Measurements from ENCODE around the gene OPCML.

Gene OPCML

GRCh38 chr11:133354069-133354468 lies 178.2 kb downstream of the OPCML start:
- DNase-seq, result no peak

GRCh38 chr11:133350045-133350444 lies 182.3 kb downstream of the OPCML start:
- DNase-seq, result no peak

DNA sequence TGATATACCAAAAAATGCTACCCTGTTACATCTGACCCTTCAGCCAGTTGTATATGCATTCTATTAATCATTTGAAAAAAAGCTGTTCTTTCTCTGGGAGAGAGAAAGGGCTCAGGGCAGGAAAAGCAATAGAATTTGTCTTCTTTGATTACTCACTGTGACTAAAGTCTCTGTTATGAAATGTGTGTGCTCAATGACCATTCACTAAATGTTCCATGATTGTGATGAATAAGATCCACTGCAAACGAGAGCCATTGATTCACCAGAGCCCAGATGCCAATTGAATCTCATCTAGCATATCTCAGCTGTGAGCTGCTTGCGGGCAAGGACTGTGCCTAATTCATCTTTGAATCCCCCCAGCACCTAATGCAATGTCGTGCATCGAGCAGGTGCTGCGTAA lies 184.3 kb downstream of the OPCML start:
- DNase-seq, result no peak

DNA sequence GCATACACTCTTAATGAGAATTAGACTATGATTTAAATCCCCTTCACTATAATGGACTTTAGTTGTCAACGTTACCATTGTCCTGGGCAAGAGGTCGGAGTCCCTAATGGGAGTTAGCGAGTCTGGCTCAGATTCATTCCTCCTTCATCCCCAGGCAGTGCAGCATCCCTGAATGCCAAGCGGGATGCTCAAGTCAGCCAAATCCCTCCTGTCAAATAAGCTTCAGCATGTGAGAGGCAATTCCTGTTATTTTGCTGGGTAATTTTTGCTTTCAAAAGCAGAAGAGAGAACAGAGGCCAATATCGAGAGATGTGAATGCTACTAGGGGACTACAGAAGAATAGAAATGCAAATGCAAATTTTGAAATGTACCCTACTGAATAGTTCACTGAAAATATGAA lies 186.2 kb downstream of the OPCML start:
- DNase-seq, result no peak

DNA sequence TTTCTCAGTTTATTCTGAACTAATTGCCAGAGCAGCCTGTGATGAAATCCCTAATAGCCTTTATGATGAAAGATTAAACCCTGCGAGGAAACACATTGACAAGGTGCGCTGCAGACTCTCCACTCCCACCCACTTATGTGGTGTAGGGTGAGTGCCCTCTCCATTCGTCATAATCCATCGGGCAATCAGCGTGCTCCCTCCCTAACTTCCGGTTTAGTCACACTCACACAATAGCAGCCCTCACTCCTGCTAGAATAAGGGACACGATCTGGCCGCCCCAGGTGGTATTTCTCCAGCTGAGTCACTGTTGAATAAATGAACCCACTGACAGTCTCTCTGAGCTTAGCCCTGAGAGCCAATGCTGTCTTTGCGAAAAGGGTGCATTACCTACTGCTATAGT lies 188.3 kb downstream of the OPCML start:
- no peak for DNase-seq

GRCh38 chr11:133339495-133340140 lies 192.7 kb downstream of the OPCML start:
- no peak for DNase-seq

GRCh38 chr11:133338588-133338987 lies 193.7 kb downstream of the OPCML start:
- DNase-seq, result no peak

GRCh38 chr11:133337951-133338418 lies 194.3 kb downstream of the OPCML start:
- DNase-seq, result no peak

GRCh38 chr11:133337193-133337592 lies 195.1 kb downstream of the OPCML start:
- DNase-seq, result no peak

- DNase-seq, result no peak
Observed at GRCh38 chr11:133331031-133331430, 201.3 kb downstream of the OPCML start.

GRCh38 chr11:133326849-133327248 lies 205.5 kb downstream of the OPCML start:
- DNase-seq, result no peak

DNA sequence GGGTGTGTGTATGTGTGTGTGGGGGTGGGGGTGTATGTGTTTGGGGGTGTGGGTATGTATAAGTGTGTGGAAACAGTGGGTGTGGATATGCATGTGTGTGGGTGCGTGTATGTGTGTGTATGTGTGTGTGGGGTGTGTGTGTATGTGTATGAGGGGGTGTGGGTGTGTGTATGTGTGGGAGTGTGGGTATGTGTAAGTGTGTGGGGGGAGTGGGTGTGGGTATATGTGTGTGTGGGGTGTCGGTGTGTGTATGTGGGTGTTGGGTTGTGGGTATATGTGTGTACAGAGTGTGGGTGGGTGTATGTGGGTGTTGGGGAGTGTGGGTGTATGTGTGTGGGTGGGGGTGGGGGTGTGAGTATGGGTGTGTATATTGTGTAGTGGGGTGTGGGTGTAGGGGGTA lies 206.0 kb downstream of the OPCML start:
- DNase-seq, result no peak

DNA sequence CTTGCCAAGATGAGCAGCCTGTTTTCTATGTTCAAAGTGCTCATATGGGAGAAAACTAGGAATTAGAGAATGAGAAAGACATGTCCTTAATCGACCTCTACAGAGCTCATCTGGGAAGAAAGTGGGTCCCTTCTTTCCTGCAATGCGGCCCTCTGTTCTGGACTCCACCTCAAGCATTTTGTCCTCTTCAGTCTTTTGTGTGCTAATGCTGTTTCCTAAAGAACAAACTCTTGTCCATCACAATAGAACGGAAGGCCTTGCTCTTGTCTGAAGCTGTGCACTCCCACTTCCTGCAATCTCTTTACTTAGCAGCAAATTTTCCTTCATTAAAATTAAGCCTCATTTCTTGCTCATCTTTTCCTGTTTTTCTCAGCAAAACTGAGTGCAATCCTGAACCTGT lies 206.6 kb downstream of the OPCML start:
- no peak for DNase-seq

- DNase-seq, result no peak
Observed at GRCh38 chr11:133323354-133323753, 208.9 kb downstream of the OPCML start.

GRCh38 chr11:133318221-133318620 lies 214.1 kb downstream of the OPCML start:
- DNase-seq, result no peak

DNA sequence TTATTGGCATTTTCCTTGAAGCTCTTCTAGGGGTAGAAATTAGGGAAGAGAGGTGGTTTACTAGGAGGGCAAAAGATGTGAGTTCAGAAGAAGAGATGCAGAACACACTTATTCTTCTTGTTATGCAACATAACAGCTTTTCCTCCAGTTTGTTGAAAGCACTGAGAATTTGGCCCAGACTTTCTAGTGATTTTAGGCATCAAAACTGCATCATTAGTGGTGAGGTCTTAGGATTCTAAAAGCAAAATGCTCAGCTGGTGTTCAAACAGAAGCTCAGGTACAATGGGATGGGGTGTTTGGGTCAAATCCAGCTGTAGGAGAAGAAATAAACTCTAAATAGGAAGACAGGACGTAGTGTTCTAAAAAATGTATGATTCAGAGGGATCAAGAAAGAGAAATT lies 221.1 kb downstream of the OPCML start:
- DNase-seq, result no peak

GRCh38 chr11:133306019-133306418 lies 226.3 kb downstream of the OPCML start:
- no peak for DNase-seq

DNA sequence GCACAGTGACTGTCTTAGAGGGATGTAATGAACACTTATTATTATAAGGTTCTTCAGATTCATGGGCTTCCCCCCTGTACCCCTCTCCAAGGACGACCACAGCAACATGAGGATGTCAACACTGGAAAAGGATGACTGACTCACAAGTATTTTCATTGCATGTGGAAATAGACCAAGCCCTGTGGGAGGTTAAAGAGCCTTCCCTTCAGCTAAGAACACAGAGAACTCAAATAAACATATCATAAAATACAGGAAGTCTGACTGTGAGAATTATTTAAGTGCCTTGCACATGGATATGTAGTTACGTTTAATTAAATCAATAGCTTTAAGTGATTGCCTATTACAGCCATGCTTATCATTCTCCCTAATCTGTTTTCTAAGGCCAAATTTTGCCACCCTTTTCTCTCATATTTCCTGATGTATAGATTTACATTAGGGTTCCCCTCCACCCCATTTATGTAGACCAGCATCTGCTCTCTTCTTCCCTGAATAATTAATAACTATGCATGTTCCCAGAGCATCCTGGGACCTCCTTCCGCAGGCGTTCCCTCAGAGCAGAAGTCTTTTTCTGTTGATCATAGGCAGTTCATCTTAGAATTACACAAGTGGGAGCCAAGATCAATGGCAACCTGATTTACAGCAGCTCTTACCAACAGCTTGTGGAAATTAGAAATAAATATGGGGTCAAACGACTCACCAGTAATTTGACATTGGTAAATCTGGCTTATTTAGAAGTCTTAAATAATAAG lies 226.9 kb downstream of the OPCML start:
- no peak for DNase-seq

GRCh38 chr11:133303262-133303661 lies 229.0 kb downstream of the OPCML start:
- DNase-seq, result no peak

- no peak for DNase-seq
Observed at GRCh38 chr11:133302056-133302455, 230.2 kb downstream of the OPCML start.

DNA sequence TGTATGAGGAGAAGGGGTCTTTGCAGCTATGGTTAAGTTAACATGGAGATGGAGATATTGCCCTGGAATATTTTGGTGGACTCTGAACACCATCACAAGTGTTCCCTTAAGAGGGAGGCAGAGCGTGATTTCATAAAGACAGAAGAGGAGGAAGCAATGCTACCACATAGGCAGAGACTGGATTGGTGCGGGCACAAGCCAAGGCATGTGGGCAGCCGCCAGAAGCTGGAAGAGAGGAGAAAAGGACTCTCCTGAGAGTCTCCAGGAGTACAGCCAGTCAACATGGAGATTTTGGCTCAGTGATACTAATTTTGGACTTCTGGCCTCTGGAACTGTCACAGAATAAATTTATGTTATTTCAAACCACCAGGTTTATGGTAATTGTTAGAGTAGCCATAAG lies 231.6 kb downstream of the OPCML start:
- DNase-seq, result no peak

DNA sequence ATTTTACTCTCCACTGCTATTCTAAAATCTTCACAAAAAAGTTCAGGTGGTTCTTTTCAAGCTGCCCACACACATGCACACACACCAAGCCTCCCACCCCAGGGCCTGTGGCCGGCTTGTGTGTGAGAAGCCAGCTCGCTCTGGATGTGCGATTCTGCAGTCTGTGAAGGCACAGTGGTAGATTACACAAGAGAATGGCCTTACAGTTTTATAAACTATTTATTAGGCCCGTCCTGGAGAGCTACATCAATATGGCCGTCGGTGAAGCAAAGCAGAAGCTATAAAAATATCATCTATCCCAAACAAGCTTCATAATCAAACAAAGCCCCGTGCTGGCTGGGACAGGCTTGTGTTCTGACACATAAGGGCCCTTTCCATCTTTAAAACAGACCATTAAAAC lies 240.5 kb downstream of the OPCML start:
- DNase-seq, result no peak

DNA sequence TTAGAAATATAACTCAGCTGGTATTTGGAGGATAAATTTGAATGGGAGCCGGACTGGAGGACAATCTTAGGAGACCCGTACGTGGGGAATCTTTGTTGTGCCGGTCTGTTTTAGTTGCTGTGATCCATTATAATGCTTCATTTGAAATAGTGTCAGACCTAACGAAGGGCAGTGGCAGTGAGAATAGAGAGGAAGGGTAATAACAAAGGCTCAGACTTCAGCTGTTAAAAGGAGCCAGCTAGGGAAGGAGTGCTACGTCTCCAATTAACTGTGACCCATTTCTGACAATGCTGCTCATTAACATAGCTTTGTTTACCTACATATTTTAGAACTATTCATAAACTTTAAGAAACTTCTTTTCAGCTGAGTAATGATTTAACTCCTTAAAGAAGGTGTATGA lies 246.9 kb downstream of the OPCML start:
- no peak for DNase-seq

DNA sequence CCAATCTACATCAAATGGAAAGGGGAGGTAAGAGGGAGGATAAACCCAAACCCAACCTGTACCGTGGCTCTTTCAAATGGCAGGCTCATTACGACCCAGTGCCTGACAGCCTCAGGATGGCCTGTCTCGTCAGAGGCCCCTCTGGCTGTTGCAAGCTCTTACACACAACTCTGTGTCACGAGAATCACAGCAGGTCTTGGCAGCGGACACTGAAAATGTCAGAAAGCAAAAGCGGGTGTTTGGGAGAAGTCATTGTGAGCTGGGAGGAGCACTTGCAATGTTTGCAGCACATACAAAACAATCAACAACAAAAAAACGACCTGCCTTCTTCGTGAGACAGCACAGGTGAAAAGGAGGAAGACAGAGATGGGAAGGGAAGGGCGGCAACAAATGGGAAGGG lies 248.1 kb downstream of the OPCML start:
- no peak for DNase-seq

DNA sequence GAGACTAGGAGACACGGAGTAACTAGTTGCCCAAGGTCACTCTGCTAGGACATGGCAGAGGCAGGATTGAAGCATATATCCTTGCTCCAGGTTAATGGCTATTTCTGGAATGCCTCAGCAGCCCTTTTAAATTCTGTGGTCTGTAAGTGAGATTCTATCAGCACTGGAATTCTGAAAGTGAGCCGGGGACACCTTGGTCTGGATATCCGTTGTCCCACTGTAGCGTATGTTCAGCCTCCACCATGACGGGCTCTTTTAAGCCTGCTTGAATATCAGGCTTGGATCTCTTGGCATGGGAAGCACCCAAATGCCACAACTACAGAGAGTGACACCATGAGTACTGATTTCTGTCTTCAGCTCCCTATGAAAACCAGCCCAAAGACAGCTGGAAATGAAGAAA lies 254.4 kb downstream of the OPCML start:
- no peak for DNase-seq

Measured in activated T-cell treated with anti-CD3 and anti-CD28 coated beads for 4 hours (primary cell).